Activated T-cell treated with anti-CD3 and anti-CD28 coated beads, Interleukin-2, amount 50 U/mL, for 24 hours (primary cell): ENCODE measurements around the gene USP17L12.
"Not testable (repeated sequence)": the region's sequence is repeated elsewhere in the genome, so short reads cannot be mapped to it uniquely, and the experiment has no call there.

Source experiments
- DNase-seq: peaks from one replicate; pipeline ENCODE4 v3.0.0-alpha.2; 2020
- H3K27ac Mint-ChIP-seq: 2 replicates; pipeline ENCODE4 v1.8.0; 2020; ENCODE audit warnings: mild to moderate bottlenecking, mixed read lengths
- H3K27me3 Mint-ChIP-seq: 2 replicates; pipeline ENCODE4 v1.8.0; 2020; ENCODE audit warnings: mixed read lengths
- H3K36me3 Mint-ChIP-seq: 2 replicates; pipeline ENCODE4 v1.8.0; 2020; ENCODE audit warnings: low read depth, mixed read lengths
- H3K4me1 Mint-ChIP-seq: 2 replicates; pipeline ENCODE4 v1.8.0; 2020; ENCODE audit warnings: low read depth, mixed read lengths
- H3K4me3 Mint-ChIP-seq: 2 replicates; pipeline ENCODE4 v1.8.0; 2020; ENCODE audit warnings: mild to moderate bottlenecking, moderate library complexity, mixed read lengths
- H3K9me3 Mint-ChIP-seq: 2 replicates; pipeline ENCODE4 v1.8.0; 2020; ENCODE audit warnings: mixed read lengths

USP17L12 gene

GRCh38 chr4:9219852-9220251, at the start of gene USP17L12:
TSS of gene USP17L12 (plus strand) at chr4:9220152. CDS start at chr4:9220152, 0 bp downstream.
- H3K27ac Mint-ChIP-seq, H3K4me1 Mint-ChIP-seq, H3K36me3 Mint-ChIP-seq: not testable (repeated sequence)

DNA sequence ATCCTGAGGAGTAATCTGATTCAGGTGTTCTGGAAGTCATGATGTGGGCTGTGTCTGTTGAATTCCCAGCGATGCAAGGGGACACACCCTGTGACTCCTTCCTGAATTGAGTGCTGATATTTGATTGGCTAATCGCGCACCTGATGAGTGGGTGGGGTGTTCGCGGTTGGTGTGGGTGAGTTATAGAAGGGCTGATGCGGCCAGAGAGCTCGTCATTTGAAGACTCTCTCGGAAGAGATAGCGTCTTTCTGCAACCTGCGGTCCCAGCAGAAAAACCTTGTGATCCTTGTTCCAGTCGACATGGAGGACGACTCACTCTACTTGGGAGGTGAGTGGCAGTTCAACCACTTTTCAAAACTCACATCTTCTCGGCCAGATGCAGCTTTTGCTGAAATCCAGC, 9.6 kb upstream of the USP17L12 start, which contains the start of gene USP17L10:
TSS of gene USP17L10 (plus strand) at position 301 of the 400 bp plus-strand sequence. CDS start at position 301, 0 bp downstream.
- not testable (repeated sequence) for H3K27me3 Mint-ChIP-seq, DNase-seq, H3K27ac Mint-ChIP-seq, H3K4me1 Mint-ChIP-seq, H3K36me3 Mint-ChIP-seq, H3K4me3 Mint-ChIP-seq, H3K9me3 Mint-ChIP-seq

More at GRCh38 chr4:9219852-9220251, at the start of gene USP17L12:
- H3K9me3 Mint-ChIP-seq, H3K27me3 Mint-ChIP-seq, H3K4me3 Mint-ChIP-seq, DNase-seq: not testable (repeated sequence)

DNA sequence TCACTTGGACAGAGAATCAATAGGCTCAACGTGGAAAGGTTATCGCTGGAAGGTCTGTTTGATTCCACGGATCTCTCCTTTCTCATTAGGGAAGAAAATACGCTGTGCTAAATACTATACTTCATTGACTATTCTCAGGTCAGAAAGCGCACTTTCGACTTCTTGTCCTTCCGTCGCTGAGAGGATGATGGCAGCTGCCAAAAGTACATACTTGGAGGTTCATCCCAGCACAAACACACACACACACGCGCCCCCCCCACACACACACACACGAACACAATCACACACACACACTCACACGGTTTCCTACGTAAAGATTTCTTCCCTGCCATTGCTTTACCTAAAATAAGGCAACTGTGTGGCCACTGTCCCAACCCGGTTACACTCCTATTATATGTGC, 5.3 kb upstream of the USP17L12 start:
- DNase-seq, H3K4me1 Mint-ChIP-seq, H3K27me3 Mint-ChIP-seq, H3K27ac Mint-ChIP-seq, H3K4me3 Mint-ChIP-seq, H3K9me3 Mint-ChIP-seq, H3K36me3 Mint-ChIP-seq: not testable (repeated sequence)

DNA sequence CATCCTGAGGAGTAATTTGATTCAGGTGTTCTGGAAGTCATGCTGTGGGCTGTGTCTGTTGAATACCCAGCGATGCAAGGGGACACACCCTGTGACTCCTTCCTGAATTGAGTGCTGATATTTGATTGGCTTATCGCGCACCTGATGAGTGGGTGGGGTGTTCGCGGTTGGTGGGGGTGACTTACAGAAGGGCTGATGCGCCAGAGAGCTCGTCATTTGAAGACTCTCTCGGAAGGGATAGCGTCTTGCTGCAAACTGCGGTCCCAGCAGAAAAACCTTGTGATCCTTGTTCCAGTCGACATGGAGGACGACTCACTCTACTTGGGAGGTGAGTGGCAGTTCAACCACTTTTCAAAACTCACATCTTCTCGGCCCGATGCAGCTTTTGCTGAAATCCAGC, 4.8 kb upstream of the USP17L12 start, which contains the start of gene USP17L11:
TSS of gene USP17L11 (plus strand) at position 301 of the 400 bp plus-strand sequence. CDS start at position 301, 0 bp downstream.
- not testable (repeated sequence) for H3K27ac Mint-ChIP-seq, H3K4me3 Mint-ChIP-seq, H3K27me3 Mint-ChIP-seq, H3K4me1 Mint-ChIP-seq, H3K36me3 Mint-ChIP-seq, DNase-seq, H3K9me3 Mint-ChIP-seq

- not testable (repeated sequence) for DNase-seq, H3K27me3 Mint-ChIP-seq, H3K4me3 Mint-ChIP-seq, H3K4me1 Mint-ChIP-seq, H3K27ac Mint-ChIP-seq, H3K36me3 Mint-ChIP-seq, H3K9me3 Mint-ChIP-seq
Measured at GRCh38 chr4:9224596-9224995, 4.6 kb downstream of the USP17L12 start, which contains the start of gene USP17L13. TSS of gene USP17L13 (plus strand) at chr4:9224896. CDS start at chr4:9224896, 0 bp downstream.

- H3K9me3 Mint-ChIP-seq, H3K36me3 Mint-ChIP-seq, H3K27ac Mint-ChIP-seq, H3K4me3 Mint-ChIP-seq, H3K4me1 Mint-ChIP-seq, H3K27me3 Mint-ChIP-seq: not testable (repeated sequence)
- DNase-seq = peak; percentile 13
Measured at GRCh38 chr4:9230249-9230648, 10.3 kb downstream of the USP17L12 start.

DNA sequence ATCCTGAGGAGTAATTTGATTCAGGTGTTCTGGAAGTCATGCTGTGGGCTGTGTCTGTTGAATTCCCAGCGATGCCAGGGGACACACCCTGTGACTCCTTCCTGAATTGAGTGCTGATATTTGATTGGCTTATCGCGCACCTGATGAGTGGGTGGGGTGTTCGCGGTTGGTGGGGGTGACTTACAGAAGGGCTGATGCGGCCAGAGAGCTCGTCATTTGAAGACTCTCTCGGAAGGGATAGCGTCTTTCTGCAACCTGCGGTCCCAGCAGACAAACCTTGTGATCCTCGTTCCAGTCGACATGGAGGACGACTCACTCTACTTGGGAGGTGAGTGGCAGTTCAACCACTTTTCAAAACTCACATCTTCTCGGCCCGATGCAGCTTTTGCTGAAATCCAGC, 14.1 kb downstream of the USP17L12 start, which contains the start of gene USP17L15:
TSS of gene USP17L15 (plus strand) at position 301 of the 400 bp plus-strand sequence. CDS start at position 301, 0 bp downstream.
- H3K36me3 Mint-ChIP-seq, H3K4me3 Mint-ChIP-seq, H3K27me3 Mint-ChIP-seq: not testable (repeated sequence)

GRCh38 chr4:9238461-9238860, 18.5 kb downstream of the USP17L12 start:
- H3K27ac Mint-ChIP-seq, H3K27me3 Mint-ChIP-seq: not testable (repeated sequence)

More for the DNA sequence above, 14.1 kb downstream of the USP17L12 start, which contains the start of gene USP17L15:
- H3K27ac Mint-ChIP-seq, DNase-seq, H3K9me3 Mint-ChIP-seq, H3K4me1 Mint-ChIP-seq: not testable (repeated sequence)

GRCh38 chr4:9243579-9243978, 23.6 kb downstream of the USP17L12 start, which contains the start of gene USP17L17:
TSS of gene USP17L17 (plus strand) at chr4:9243879. CDS start at chr4:9243879, 0 bp downstream.
- H3K27me3 Mint-ChIP-seq, H3K27ac Mint-ChIP-seq, H3K4me3 Mint-ChIP-seq, H3K4me1 Mint-ChIP-seq, H3K36me3 Mint-ChIP-seq, DNase-seq, H3K9me3 Mint-ChIP-seq: not testable (repeated sequence)

More at GRCh38 chr4:9238461-9238860, 18.5 kb downstream of the USP17L12 start:
- not testable (repeated sequence) for H3K36me3 Mint-ChIP-seq, H3K4me1 Mint-ChIP-seq, H3K9me3 Mint-ChIP-seq, H3K4me3 Mint-ChIP-seq, DNase-seq

- H3K4me3 Mint-ChIP-seq, H3K4me1 Mint-ChIP-seq, H3K9me3 Mint-ChIP-seq, H3K27me3 Mint-ChIP-seq, H3K27ac Mint-ChIP-seq, H3K36me3 Mint-ChIP-seq: not testable (repeated sequence)
- peak; percentile 21 for DNase-seq
Measured at GRCh38 chr4:9247953-9248680, 28.2 kb downstream of the USP17L12 start, which contains the start of gene USP17L18. TSS of gene USP17L18 (plus strand) at chr4:9248630. CDS start at chr4:9248630, 0 bp downstream.

GRCh38 chr4:9253078-9253477, 33.1 kb downstream of the USP17L12 start, which contains the start of gene USP17L19:
TSS of gene USP17L19 (plus strand) at chr4:9253378. CDS start at chr4:9253378, 0 bp downstream.
- H3K27ac Mint-ChIP-seq, H3K36me3 Mint-ChIP-seq, DNase-seq, H3K4me3 Mint-ChIP-seq, H3K4me1 Mint-ChIP-seq, H3K27me3 Mint-ChIP-seq, H3K9me3 Mint-ChIP-seq: not testable (repeated sequence)

- H3K36me3 Mint-ChIP-seq, H3K27ac Mint-ChIP-seq, H3K9me3 Mint-ChIP-seq, H3K4me3 Mint-ChIP-seq, DNase-seq, H3K4me1 Mint-ChIP-seq, H3K27me3 Mint-ChIP-seq: not testable (repeated sequence)
Measured at GRCh38 chr4:9257824-9258223, 37.9 kb downstream of the USP17L12 start, which contains the start of gene USP17L20. TSS of gene USP17L20 (plus strand) at chr4:9258124. CDS start at chr4:9258124, 0 bp downstream.

- H3K9me3 Mint-ChIP-seq, H3K36me3 Mint-ChIP-seq, DNase-seq, H3K27me3 Mint-ChIP-seq, H3K4me3 Mint-ChIP-seq, H3K27ac Mint-ChIP-seq, H3K4me1 Mint-ChIP-seq: not testable (repeated sequence)
Measured at GRCh38 chr4:9262572-9262971, 42.6 kb downstream of the USP17L12 start, which contains the start of gene USP17L21. TSS of gene USP17L21 (plus strand) at chr4:9262872. CDS start at chr4:9262872, 0 bp downstream.

DNA sequence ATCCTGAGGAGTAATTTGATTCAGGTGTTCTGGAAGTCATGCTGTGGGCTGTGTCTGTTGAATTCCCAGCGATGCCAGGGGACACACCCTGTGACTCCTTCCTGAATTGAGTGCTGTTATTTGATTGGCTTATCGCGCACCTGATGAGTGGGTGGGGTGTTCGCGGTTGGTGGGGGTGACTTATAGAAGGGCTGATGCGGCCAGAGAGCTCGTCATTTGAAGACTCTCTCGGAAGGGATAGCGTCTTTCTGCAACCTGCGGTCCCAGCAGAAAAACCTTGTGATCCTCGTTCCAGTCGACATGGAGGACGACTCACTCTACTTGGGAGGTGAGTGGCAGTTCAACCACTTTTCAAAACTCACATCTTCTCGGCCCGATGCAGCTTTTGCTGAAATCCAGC, 47.4 kb downstream of the USP17L12 start, which contains the start of gene USP17L22:
TSS of gene USP17L22 (plus strand) at position 301 of the 400 bp plus-strand sequence. CDS start at position 301, 0 bp downstream.
- not testable (repeated sequence) for H3K4me1 Mint-ChIP-seq, DNase-seq, H3K27me3 Mint-ChIP-seq, H3K4me3 Mint-ChIP-seq, H3K9me3 Mint-ChIP-seq, H3K36me3 Mint-ChIP-seq, H3K27ac Mint-ChIP-seq
